Left ventricle myocardium inferior (tissue), 1 donor: ENCODE data around the gene RERE. TPM values are rescaled to one million over a fixed set of nuclear protein-coding genes. Genes with fewer than 3 reads are reported as not detected.

Experiments used
- DNase-seq: peaks from one replicate; pipeline ENCODE4 v3.0.0-alpha.2; 2020
- H3K27ac ChIP-seq: fragments of 200-600 bp; replicated peaks from 2 replicates; pipeline ENCODE4 v1.8.0; 2021
- H3K27me3 ChIP-seq: fragments of 200-600 bp; 2 replicates; pipeline ENCODE4 v1.8.0; 2021; ENCODE audit warnings: low read depth
- H3K36me3 ChIP-seq: fragments of 200-600 bp; 2 replicates; pipeline ENCODE4 v1.8.0; 2021
- H3K4me1 ChIP-seq: fragments of 200-600 bp; 2 replicates; pipeline ENCODE4 v1.8.0; 2021
- H3K4me3 ChIP-seq: fragments of 200-600 bp; 2 replicates; pipeline ENCODE4 v1.8.0; 2021; ENCODE audit warnings: mild to moderate bottlenecking, moderate library complexity
- H3K9me3 ChIP-seq: fragments of 200-600 bp; replicated peaks from 2 replicates; pipeline ENCODE4 v1.8.0; 2021
- CTCF ChIP-seq: fragments of 200-600 bp; IDR thresholded peaks from 2 replicates; pipeline ENCODE4 v1.8.0; 2021; ENCODE audit warnings: antibody characterized with exemption, mild to moderate bottlenecking, borderline replicate concordance
- intact Hi-C: fragments of 100-400 bp; cut with micrococcal nuclease; formaldehyde crosslinking; loops from one replicate; pipeline ENCODE4 v1.11.0; 2022
- total RNA-seq: library from RNA; stranded (reverse); fragmentation: NEBNext Ultra II Directional; extraction: Animal tissue kit (Norgen Biotek cat#: 25700); gene quantifications from one replicate; pipeline ENCODE4 v1.2.1, GENCODE V29; 2021
- donor health status: DM: no; HTN: yes; CAD: no; lungs with severe emphysema.

RERE gene
- total RNA-seq, 1 donor from 2014 or later = 141 TPM

GRCh38 chr1:8423269-8423691, 394.2 kb downstream of the RERE start:
- Histone ChIP-seq H3K4me3 (peak overlapping the region; percentile 84), H3K36me3 (peaks cover 13% of the 10 kb centered on the region), H3K4me1 (peaks cover 90% of the 10 kb centered on the region), H3K27me3 (no peaks in the 10 kb centered on the region), H3K27ac (peak overlapping the region; percentile 98), H3K9me3 (no peaks in the 10 kb centered on the region)
- intact Hi-C loops = no loop called here
- TF ChIP-seq CTCF = no peak
- DNase-seq = peak; percentile 47

GRCh38 chr1:8422510-8423268, 394.8 kb downstream of the RERE start:
- H3K27me3 ChIP-seq = no peaks in the 10 kb centered on the region
- no peak for DNase-seq
- H3K4me3 ChIP-seq = peak overlapping the region; percentile 84
- peaks cover 90% of the 10 kb centered on the region for H3K4me1 ChIP-seq
- no peaks in the 10 kb centered on the region for H3K9me3 ChIP-seq
- no peak for TF ChIP-seq CTCF
- H3K36me3 ChIP-seq = peaks cover 18% of the 10 kb centered on the region
- intact Hi-C loops = no loop called here
- H3K27ac ChIP-seq = peak overlapping the region; percentile 98

GRCh38 chr1:8421721-8422120, 395.7 kb downstream of the RERE start:
- no peaks in the 10 kb centered on the region for H3K27me3 ChIP-seq
- peaks cover 92% of the 10 kb centered on the region for H3K4me1 ChIP-seq
- H3K4me3 ChIP-seq = peak overlapping the region; percentile 84
- TF ChIP-seq CTCF = no peak
- intact Hi-C loops = no loop called here
- H3K27ac ChIP-seq = peak overlapping the region; percentile 98
- peaks cover 19% of the 10 kb centered on the region for H3K36me3 ChIP-seq
- H3K9me3 ChIP-seq = no peaks in the 10 kb centered on the region
- DNase-seq = no peak

GRCh38 chr1:8420318-8420717, 397.1 kb downstream of the RERE start:
- H3K4me3 ChIP-seq = peak overlapping the region; percentile 84
- peak overlapping the region; percentile 98 for H3K27ac ChIP-seq
- peaks cover 31% of the 10 kb centered on the region for H3K36me3 ChIP-seq
- H3K9me3 ChIP-seq = no peaks in the 10 kb centered on the region
- no peak for DNase-seq
- H3K27me3 ChIP-seq = no peaks in the 10 kb centered on the region
- TF ChIP-seq CTCF = no peak
- intact Hi-C loops = no loop called here
- H3K4me1 ChIP-seq = peaks cover 96% of the 10 kb centered on the region

GRCh38 chr1:8419861-8420260, 397.6 kb downstream of the RERE start:
- peaks cover 31% of the 10 kb centered on the region for H3K36me3 ChIP-seq
- no peaks in the 10 kb centered on the region for H3K27me3 ChIP-seq
- peaks cover 96% of the 10 kb centered on the region for H3K4me1 ChIP-seq
- TF ChIP-seq CTCF = no peak
- no peaks in the 10 kb centered on the region for H3K9me3 ChIP-seq
- DNase-seq = no peak
- H3K27ac ChIP-seq = peak overlapping the region; percentile 98
- intact Hi-C loops = no loop called here
- peak overlapping the region; percentile 84 for H3K4me3 ChIP-seq
